Nephron progenitor cell (in vitro differentiated cells): Measurements from ENCODE around the gene ATP13A3.

Experiments used
- DNase-seq: peaks from one replicate; pipeline ENCODE4 v3.0.0; 2021
- H3K27ac Mint-ChIP-seq: 2 replicates; pipeline ENCODE4 v1.8.0; 2021; ENCODE audit warnings: mild to moderate bottlenecking, moderate library complexity, mixed read lengths
- H3K27me3 Mint-ChIP-seq: 2 replicates; pipeline ENCODE4 v1.8.0; 2021; ENCODE audit warnings: mild to moderate bottlenecking, low read depth, mixed read lengths; ENCODE audit not compliant: poor library complexity
- H3K36me3 Mint-ChIP-seq: 2 replicates; pipeline ENCODE4 v1.8.0; 2021; ENCODE audit warnings: low read depth, mixed read lengths
- H3K4me1 Mint-ChIP-seq: 2 replicates; pipeline ENCODE4 v1.8.0; 2021; ENCODE audit warnings: mixed read lengths
- H3K4me3 Mint-ChIP-seq: 2 replicates; pipeline ENCODE4 v1.8.0; 2021; ENCODE audit warnings: mild to moderate bottlenecking, moderate library complexity, mixed read lengths
- H3K9me3 Mint-ChIP-seq: 2 replicates; pipeline ENCODE4 v1.8.0; 2021; ENCODE audit warnings: mild to moderate bottlenecking, moderate library complexity, mixed read lengths
- CTCF ChIP-seq: fragments of 200-600 bp; sonication (generic); IDR thresholded peaks from 2 replicates; pipeline ENCODE4 v1.5.0; 2021; ENCODE audit warnings: antibody characterized with exemption

The ATP13A3 gene

GRCh38 chr3:194401868-194402329 lies 84.9 kb downstream of the ATP13A3 start:
- Mint-ChIP-seq H3K27ac (no peak overlapping the region), H3K4me3 (no peak overlapping the region), H3K9me3 (no peaks in the 10 kb centered on the region), H3K36me3 (peaks cover 9% of the 10 kb centered on the region), H3K27me3 (peaks cover 3% of the 10 kb centered on the region), H3K4me1 (peaks cover 23% of the 10 kb centered on the region)
- no peak for DNase-seq
- TF ChIP-seq CTCF: no peak

DNA sequence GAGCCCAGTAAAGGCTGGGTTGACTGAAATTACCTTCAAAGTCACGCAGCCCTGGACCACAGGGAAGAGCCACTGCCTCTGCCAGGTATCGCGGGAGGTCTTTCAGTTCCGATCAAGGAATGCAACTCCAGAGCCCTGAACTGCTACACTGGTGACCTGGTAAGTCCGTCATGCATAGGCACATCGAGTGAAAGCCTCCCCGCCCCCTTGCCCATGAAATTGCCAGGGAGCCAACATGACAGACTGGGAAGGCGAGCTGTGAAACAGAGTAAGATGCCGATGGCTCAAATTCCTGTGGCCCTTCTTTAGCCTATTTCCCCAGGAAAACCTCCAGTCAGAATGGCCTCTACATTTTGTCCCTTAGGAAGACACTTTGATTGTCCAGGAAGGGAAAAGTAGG lies 85.5 kb downstream of the ATP13A3 start:
- H3K4me3 Mint-ChIP-seq: no peak overlapping the region
- H3K4me1 Mint-ChIP-seq: peaks cover 26% of the 10 kb centered on the region
- no peaks in the 10 kb centered on the region for H3K9me3 Mint-ChIP-seq
- peaks cover 3% of the 10 kb centered on the region for H3K27me3 Mint-ChIP-seq
- peaks cover 9% of the 10 kb centered on the region for H3K36me3 Mint-ChIP-seq
- TF ChIP-seq CTCF: no peak
- no peak for DNase-seq
- no peak overlapping the region for H3K27ac Mint-ChIP-seq

GRCh38 chr3:194399874-194400411 lies 86.9 kb downstream of the ATP13A3 start:
- Mint-ChIP-seq H3K4me1 (peaks cover 38% of the 10 kb centered on the region), H3K9me3 (no peaks in the 10 kb centered on the region), H3K27me3 (peaks cover 6% of the 10 kb centered on the region), H3K27ac (no peak overlapping the region), H3K36me3 (peaks cover 9% of the 10 kb centered on the region), H3K4me3 (no peak overlapping the region)
- no peak for TF ChIP-seq CTCF
- DNase-seq: no peak

GRCh38 chr3:194399166-194399565 lies 87.6 kb downstream of the ATP13A3 start, which contains the start of gene GP5:
GP5 (minus strand) TSS chr3:194399266; CDS start chr3:194398282, 984 bp downstream.
- H3K9me3 Mint-ChIP-seq: no peaks in the 10 kb centered on the region
- H3K36me3 Mint-ChIP-seq: peaks cover 3% of the 10 kb centered on the region
- H3K27me3 Mint-ChIP-seq: peaks cover 6% of the 10 kb centered on the region
- no peak for TF ChIP-seq CTCF
- H3K4me3 Mint-ChIP-seq: no peak within 1 kb of the TSS
- peaks cover 38% of the 10 kb centered on the region for H3K4me1 Mint-ChIP-seq
- H3K27ac Mint-ChIP-seq: no peak within 1 kb of the TSS
- no peak for DNase-seq

DNA sequence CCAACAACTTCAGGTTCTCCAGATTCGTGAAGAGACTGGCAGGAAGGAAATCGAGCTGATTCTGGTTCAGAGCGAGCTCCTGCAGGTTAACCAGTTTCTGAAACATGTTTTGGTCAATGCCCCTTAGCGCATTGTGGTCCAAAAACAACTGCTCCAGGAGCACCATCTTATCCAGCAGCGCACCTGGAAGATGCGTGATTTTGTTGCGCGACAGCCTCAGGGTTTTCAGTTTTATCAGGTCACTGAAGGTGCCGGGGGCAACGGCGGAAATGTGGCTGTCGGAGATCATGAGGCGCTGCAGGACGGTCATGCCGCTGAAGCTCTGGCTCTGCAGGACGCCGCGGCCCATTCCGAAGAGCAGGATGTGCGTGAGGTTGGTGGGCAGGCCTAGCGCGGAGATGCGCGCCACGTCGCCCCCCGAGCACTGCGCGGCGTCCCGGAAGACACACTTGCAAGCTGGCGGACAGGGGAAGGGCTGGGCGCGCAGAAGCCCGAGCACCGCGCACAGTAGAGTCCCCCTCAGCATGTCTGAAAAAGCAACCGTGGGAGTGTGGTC lies 89.0 kb downstream of the ATP13A3 start:
- Mint-ChIP-seq H3K9me3 (no peaks in the 10 kb centered on the region), H3K36me3 (no peaks in the 10 kb centered on the region), H3K4me3 (no peak overlapping the region), H3K27ac (no peak overlapping the region), H3K27me3 (peaks cover 6% of the 10 kb centered on the region), H3K4me1 (peaks cover 38% of the 10 kb centered on the region)
- TF ChIP-seq CTCF: no peak
- no peak for DNase-seq
